Loucy (cell line): ENCODE data around the gene NMU.

Experiments used
- H2AFZ ChIP-seq: fragments of 200-600 bp; sonication (generic); 2 replicates; pipeline ENCODE4 v1.6.0; 2016; ENCODE audit warnings: antibody characterized with exemption, mild to moderate bottlenecking, low read length, moderate library complexity
- H3F3A ChIP-seq: fragments of 200-600 bp; 2 replicates; pipeline ENCODE4 v1.6.0; 2016; ENCODE audit warnings: antibody characterized with exemption, low read depth, mild to moderate bottlenecking
- H3K27me3 ChIP-seq: fragments of 200-600 bp; sonication (generic); 2 replicates; pipeline ENCODE4 v1.6.1; 2014; ENCODE audit warnings: low read length, mild to moderate bottlenecking; ENCODE audit not compliant: insufficient read depth, poor library complexity, severe bottlenecking
- H3K36me3 ChIP-seq: fragments of 200-600 bp; sonication (generic); 2 replicates; pipeline ENCODE4 v1.6.1; 2016; ENCODE audit warnings: low read length; ENCODE audit not compliant: insufficient read depth
- H3K4me1 ChIP-seq: fragments of 200-600 bp; sonication (generic); 2 replicates; pipeline ENCODE4 v1.5.1; 2014; ENCODE audit warnings: low read length, mild to moderate bottlenecking; ENCODE audit not compliant: insufficient read depth, poor library complexity, severe bottlenecking
- H3K4me2 ChIP-seq: fragments of 200-600 bp; sonication (generic); 2 replicates; pipeline ENCODE4 v1.6.0; 2014; ENCODE audit warnings: antibody characterized with exemption, low read length, low read depth, mild to moderate bottlenecking; ENCODE audit not compliant: poor library complexity, severe bottlenecking
- H3K4me3 ChIP-seq: fragments of 200-600 bp; sonication (generic); 2 replicates; pipeline ENCODE4 v1.5.1; 2014; ENCODE audit warnings: low read length, mild to moderate bottlenecking, mixed read lengths; ENCODE audit not compliant: poor library complexity, severe bottlenecking
- H3K79me2 ChIP-seq: fragments of 200-600 bp; sonication (generic); 2 replicates; pipeline ENCODE4 v1.6.1; 2014; ENCODE audit warnings: low read length; ENCODE audit not compliant: insufficient read depth
- H3K9ac ChIP-seq: fragments of 200-600 bp; sonication (generic); 2 replicates; pipeline ENCODE4 v1.6.0; 2014; ENCODE audit warnings: mild to moderate bottlenecking, low read depth, low read length, moderate library complexity; ENCODE audit not compliant: poor library complexity, severe bottlenecking
- H3K9me2 ChIP-seq: fragments of 200-600 bp; sonication (generic); replicated peaks from 2 replicates; pipeline ENCODE4 v1.6.1; 2016; ENCODE audit warnings: low read depth, low read length, mixed read lengths
- H3K9me3 ChIP-seq: fragments of 200-600 bp; sonication (generic); 2 replicates; pipeline ENCODE4 v1.6.1; 2014; ENCODE audit warnings: mild to moderate bottlenecking, antibody characterized with exemption, low read length, low read depth; ENCODE audit not compliant: insufficient read depth
- H4K20me1 ChIP-seq: fragments of 200-600 bp; sonication (generic); 2 replicates; pipeline ENCODE4 v1.6.0; 2014; ENCODE audit warnings: antibody characterized with exemption, low read length, mild to moderate bottlenecking; ENCODE audit not compliant: insufficient read depth, poor library complexity, severe bottlenecking
- EZH2phosphoT487 ChIP-seq: fragments of 200-600 bp; IDR thresholded peaks from 2 replicates; pipeline ENCODE4 v1.6.1; 2018; ENCODE audit warnings: antibody characterized with exemption, mild to moderate bottlenecking, moderate library complexity, borderline replicate concordance
- TF ChIP-seq, protein P1 (sequence below): fragments of 200-600 bp; sonication (generic); conservative IDR thresholded peaks from 2 replicates; pipeline ENCODE4 v1.5.1; 2014; ENCODE audit warnings: mild to moderate bottlenecking, antibody characterized with exemption, low read length

Gene NMU

DNA sequence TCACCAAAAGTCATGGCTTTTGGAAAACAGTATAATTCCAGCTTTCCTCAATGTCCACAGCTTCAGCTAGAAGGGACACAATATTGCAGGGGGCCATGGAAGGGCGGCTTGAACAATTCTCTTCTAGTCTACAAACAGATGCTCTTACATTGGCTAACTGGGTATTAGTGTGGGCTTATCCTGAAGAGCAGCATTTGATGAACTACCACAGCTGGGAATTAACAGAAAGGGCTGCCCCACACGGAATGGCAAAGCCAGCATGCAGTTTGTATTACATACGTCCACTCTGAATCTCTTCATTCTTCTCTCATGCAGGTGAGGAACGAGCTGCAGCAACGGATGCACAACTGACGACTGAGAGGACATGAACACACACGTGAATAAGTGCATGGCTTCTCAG, 31.1 kb downstream of the NMU start:
- no peaks in the 10 kb centered on the region for H3K27me3 ChIP-seq
- H3K4me2 ChIP-seq: no peak overlapping the region
- H3K9me3 ChIP-seq: no peaks in the 10 kb centered on the region
- H2AFZ ChIP-seq: no peak overlapping the region
- no peaks in the 10 kb centered on the region for H3K4me1 ChIP-seq
- no peaks in the 10 kb centered on the region for H3K79me2 ChIP-seq
- TF ChIP-seq EZH2phosphoT487: no peak
- TF ChIP-seq, protein P1, sequence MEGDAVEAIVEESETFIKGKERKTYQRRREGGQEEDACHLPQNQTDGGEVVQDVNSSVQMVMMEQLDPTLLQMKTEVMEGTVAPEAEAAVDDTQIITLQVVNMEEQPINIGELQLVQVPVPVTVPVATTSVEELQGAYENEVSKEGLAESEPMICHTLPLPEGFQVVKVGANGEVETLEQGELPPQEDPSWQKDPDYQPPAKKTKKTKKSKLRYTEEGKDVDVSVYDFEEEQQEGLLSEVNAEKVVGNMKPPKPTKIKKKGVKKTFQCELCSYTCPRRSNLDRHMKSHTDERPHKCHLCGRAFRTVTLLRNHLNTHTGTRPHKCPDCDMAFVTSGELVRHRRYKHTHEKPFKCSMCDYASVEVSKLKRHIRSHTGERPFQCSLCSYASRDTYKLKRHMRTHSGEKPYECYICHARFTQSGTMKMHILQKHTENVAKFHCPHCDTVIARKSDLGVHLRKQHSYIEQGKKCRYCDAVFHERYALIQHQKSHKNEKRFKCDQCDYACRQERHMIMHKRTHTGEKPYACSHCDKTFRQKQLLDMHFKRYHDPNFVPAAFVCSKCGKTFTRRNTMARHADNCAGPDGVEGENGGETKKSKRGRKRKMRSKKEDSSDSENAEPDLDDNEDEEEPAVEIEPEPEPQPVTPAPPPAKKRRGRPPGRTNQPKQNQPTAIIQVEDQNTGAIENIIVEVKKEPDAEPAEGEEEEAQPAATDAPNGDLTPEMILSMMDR: no peak
- no peak overlapping the region for H3K9ac ChIP-seq
- H3K9me2 ChIP-seq: no peaks in the 10 kb centered on the region
- H3K4me3 ChIP-seq: no peak overlapping the region
- no peaks in the 10 kb centered on the region for H4K20me1 ChIP-seq
- H3F3A ChIP-seq: no peaks in the 10 kb centered on the region
- no peaks in the 10 kb centered on the region for H3K36me3 ChIP-seq

DNA sequence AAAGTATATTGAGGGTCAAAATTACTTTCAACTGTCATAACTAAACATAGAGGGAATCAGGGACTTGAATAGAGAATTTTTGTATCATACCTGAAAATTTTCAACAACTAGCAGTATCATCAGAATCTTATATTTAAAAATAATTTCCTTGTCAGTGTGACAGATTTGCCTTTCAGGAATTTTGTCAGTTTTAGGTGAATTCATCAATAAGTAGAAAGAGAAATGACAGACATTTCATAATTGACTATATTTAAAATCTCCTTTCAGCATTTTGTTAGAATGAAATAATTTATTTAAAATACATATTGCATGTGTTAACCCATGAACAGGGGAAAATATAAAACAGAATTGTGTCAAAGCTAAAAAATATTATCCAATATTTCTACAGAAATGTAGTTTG, 35.5 kb downstream of the NMU start:
- Histone ChIP-seq H3K4me3 (no peak overlapping the region), H3K4me2 (no peak overlapping the region), H3K4me1 (no peaks in the 10 kb centered on the region), H3K27me3 (no peaks in the 10 kb centered on the region), H2AFZ (no peak overlapping the region), H3K9ac (no peak overlapping the region), H3K36me3 (no peaks in the 10 kb centered on the region), H4K20me1 (no peaks in the 10 kb centered on the region), H3K79me2 (no peaks in the 10 kb centered on the region), H3K9me2 (no peaks in the 10 kb centered on the region), H3K9me3 (no peaks in the 10 kb centered on the region), H3F3A (no peaks in the 10 kb centered on the region)
- TF ChIP-seq, protein P1: no peak
- no peak for TF ChIP-seq EZH2phosphoT487

DNA sequence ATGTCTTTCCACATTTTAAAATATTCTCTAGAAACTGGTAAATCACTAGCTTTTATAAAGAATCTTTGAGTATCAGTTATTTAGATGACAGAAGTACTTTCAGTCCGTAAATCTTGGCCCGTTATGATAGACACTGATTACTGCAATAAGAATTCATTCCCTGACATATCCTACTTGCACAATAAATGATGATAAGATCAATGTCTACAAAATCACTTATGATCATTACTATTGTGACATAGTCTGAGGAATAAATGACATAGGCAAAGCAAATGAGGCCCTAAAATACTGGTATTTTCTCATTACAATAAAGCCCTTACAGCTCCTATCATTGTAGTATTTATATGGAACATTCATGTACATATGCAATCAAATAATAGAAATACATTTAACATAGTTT, 37.5 kb downstream of the NMU start:
- Histone ChIP-seq H3K4me1 (no peaks in the 10 kb centered on the region), H4K20me1 (no peaks in the 10 kb centered on the region), H3K9me3 (no peaks in the 10 kb centered on the region), H3K27me3 (no peaks in the 10 kb centered on the region), H3K9ac (no peak overlapping the region), H3F3A (no peaks in the 10 kb centered on the region), H3K9me2 (no peaks in the 10 kb centered on the region), H3K36me3 (no peaks in the 10 kb centered on the region), H3K4me3 (no peak overlapping the region), H3K79me2 (no peaks in the 10 kb centered on the region), H3K4me2 (no peak overlapping the region), H2AFZ (no peak overlapping the region)
- TF ChIP-seq EZH2phosphoT487: no peak
- TF ChIP-seq, protein P1: no peak
